NCI-H1436 (cell line): Measurements from ENCODE around the gene KCTD16.

ENCODE experiments used
- DNase-seq: peaks from one replicate; lab custom pipeline; 2025; lab: John Stamatoyannopoulos, UW

Gene KCTD16

GRCh38 chr5:144463481-144464223 lies 293.0 kb downstream of the KCTD16 start:
- no peak for DNase-seq

DNA sequence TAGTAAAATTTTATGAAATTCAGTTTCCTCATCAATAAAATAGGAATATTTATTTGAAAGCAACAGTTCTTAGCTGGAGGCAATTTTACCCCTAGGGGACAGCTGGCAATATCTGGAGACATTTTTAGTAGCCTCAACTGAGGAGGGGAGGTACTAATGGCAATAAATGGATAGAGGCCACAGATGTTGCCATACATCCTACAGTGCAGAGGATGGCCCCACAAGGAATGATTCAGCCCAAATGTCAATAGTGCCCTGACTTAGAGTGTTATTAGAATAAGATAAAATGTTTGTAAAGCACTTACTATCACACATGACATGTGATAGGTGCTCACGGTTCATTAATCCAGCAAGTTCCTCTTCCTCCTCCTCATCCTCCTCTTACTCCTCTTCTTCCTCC lies 293.6 kb downstream of the KCTD16 start:
- DNase-seq, result no peak

- DNase-seq, result no peak
These were observed 294.8 kb downstream of the KCTD16 start for GRCh38 chr5:144465441-144465840.

- peak; percentile 41 for DNase-seq
These were observed 297.1 kb downstream of the KCTD16 start for GRCh38 chr5:144467792-144468191.

- peak; percentile 24 for DNase-seq
These were observed 297.9 kb downstream of the KCTD16 start for GRCh38 chr5:144468571-144468970.

- DNase-seq, result no peak
These were observed 298.4 kb downstream of the KCTD16 start for GRCh38 chr5:144469106-144469505.

- DNase-seq, result no peak
These were observed 301.5 kb downstream of the KCTD16 start for GRCh38 chr5:144472221-144472620.

GRCh38 chr5:144473650-144474049 lies 303.0 kb downstream of the KCTD16 start:
- no peak for DNase-seq

- no peak for DNase-seq
These were observed 307.9 kb downstream of the KCTD16 start for GRCh38 chr5:144478565-144478964.

DNA sequence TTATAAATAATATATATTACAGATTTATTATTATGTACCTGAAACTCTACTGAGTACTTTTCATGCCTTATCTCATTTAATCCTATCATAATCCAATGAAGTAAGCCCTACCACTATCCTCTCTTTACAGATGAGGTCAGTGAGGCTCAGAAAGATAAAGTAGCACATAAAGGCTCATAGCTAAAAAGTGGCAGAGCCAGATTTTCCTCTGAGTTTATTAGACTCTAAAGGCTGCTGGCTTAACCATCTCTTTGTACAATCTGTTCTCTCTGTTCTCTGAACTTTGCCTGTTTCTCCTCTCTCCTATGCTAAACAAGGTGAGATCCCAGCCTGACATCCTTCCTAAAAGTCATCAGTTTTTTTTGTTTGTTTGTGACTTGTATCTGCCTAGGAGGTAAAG lies 311.2 kb downstream of the KCTD16 start:
- DNase-seq, result no peak

DNA sequence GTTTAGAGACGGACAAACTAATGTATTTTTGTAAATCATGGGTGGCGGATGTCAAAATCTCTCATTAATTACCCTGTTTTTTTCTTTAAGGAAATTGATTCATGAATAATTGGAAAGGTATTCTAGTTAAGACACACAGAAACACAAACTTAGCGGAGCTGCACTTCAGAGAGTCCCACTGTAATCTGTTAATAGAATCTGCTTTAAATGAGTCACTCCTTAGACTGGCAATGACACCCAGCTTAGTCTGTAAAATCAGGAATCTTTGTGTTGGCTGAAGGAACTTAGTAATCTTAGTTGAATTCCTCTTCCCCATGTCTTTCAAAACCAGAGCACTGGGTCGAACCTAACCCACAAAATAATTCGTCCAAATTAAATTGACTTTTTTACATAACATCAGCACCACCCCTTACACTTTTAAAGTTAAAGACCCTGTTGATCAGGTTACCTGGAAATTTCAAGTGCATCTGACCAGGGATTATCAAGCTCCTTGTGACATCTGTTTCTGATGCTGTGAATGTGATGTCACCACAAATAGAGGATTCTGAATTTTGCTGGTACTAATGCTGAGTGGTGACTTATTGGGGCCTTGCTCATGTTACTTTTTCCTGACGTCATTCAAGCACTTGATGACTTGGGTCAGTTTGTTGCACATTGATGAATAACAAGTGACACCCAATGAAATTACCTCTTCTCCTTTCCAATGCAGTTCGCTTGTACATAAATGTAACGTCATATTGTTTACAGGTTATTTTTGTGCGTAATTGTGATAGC lies 313.6 kb downstream of the KCTD16 start:
- no peak for DNase-seq

DNA sequence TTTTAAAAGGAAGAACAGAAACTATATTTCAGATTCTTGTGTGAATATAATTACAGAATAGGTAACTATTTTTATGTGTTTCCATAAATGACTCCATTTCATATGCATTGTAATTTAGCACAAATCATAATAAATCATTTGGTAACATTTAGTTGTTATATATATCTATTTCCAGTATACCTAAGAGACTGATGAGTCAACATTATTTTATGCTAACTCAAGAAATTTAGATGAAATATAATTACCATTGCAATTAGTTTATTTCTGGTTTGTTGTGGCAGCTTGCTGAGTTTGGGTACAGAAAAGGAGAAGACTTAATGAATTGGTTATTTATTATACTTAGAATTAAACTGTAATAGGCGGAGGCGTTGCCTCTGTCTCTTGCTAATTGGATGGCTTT lies 314.9 kb downstream of the KCTD16 start:
- DNase-seq, result no peak

GRCh38 chr5:144487207-144487606 lies 316.5 kb downstream of the KCTD16 start:
- no peak for DNase-seq

GRCh38 chr5:144487761-144488160 lies 317.1 kb downstream of the KCTD16 start:
- no peak for DNase-seq

GRCh38 chr5:144503123-144503522 lies 332.4 kb downstream of the KCTD16 start:
- no peak for DNase-seq

GRCh38 chr5:144504929-144505577 lies 334.4 kb downstream of the KCTD16 start:
- peak; percentile 7 for DNase-seq

DNA sequence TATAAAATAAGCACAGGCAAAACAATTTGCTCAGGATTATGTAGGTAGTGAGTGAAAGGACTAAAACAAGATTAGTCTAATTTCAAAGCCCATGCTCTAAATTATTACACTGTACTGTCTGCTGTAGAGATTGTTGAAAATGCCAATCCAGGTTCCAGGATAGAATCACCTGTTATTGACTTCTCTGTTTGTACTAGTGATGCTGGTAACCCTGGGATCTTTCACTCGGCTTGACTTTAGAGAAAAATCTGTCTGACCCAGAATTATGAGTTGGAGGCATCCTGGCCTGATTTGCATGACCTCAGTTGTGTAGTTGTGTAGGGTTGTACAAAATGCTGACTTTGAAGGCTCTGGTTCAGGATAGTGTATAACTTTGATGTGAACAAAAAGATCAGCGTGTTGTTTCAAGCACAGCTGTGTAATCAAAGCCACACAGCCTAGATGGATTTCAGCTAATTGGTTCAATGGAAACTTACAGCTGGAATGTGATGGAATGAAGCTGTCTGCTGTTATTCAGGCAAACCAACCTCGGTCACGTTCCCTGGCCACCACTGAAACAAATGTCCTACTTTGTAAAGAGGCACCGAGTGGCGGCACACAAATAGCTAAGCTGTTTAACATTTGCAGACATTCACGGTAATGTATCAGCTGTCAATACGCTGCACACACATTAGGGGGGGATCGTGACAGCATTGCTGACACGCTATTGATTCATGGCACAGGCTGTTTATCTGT lies 340.3 kb downstream of the KCTD16 start:
- no peak for DNase-seq

DNA sequence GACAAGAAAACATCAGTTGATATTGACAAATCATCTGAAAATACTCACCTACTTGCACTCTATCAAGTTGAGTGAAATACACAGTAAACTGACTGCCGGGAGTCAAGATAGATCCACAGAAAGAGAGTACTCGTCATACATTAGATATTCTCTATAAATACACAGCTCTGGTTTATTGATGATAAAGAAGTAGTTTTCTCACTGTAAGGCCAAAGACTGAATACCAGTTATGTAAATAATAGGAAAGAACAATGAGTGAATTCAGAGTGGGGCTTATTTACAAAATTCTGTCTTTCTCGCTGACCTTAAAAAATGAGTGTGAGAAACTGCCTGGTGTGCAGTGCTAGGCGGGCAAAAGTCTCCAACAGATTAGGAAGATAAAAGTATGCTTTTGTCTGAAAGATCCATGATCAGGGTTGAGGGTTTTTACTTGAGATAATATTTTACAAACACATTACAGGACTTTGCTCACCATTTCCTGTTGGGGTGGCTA lies 341.0 kb downstream of the KCTD16 start:
- no peak for DNase-seq

DNA sequence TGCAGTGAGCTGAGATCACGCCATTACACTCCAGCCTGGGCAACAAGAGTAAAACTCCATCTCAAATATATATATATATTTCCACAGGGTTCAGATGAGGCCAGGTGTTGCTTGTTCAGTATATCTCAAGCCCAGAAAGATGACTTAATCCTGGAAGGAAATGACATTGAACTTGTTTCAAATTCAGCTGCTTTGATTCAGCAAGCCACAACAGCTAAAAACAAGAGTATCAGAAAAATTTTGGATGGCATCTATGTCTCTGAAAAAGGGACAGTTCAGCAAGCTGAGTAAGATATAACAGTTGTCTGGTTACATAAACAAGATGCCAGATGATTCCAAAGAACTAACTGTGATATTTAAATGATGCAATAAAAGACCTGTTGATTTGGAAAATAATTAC lies 352.0 kb downstream of the KCTD16 start:
- DNase-seq, result no peak

DNA sequence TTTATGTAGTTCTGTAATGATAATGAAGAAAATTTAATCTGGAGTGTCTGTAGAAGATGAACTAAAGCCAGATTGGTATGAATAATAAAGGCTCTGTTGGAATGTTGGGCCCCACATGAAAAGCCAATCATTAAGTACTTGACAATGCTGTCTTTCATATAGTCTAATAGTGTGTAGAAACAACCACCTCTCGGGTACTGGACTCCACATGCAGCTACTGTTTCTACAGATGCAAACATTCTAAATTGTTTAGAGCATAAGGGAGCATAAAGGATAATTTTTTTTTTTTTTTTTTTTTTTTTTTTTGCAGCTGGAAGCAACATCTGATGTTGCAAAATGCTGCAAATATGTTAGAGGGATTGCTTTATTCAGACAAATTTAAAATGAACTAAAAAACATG lies 354.3 kb downstream of the KCTD16 start:
- no peak for DNase-seq

DNA sequence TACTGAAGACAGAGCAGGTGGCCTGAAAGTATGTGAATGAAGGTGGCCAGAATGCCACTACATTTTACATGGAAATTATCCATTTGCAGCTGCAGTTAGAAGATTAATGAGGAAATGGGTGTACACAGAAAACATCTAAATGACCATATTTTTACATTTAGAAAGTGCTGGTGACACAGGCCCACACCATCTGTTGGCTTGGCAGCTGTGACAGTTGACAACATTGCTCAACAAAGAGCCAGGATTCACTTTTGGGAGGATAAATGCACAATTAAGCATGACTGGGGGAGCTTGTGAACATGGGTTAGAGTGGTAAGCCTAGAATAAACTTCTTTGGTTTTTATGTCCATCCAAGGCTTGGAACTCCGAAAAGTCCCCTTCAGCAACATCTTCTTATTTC lies 360.5 kb downstream of the KCTD16 start:
- DNase-seq, result no peak
